H1 (cell line): ENCODE data around the gene UBE2E2. TPM values are rescaled to one million over a fixed set of nuclear protein-coding genes. Genes with fewer than 3 reads are reported as not detected.

Experiments
- CTCF ChIA-PET: fragments of 300-600 bp; sonication (Branson Sonifier 250); formaldehyde crosslinking; loops from one replicate; lab custom pipeline; 2021; ENCODE audit not compliant: partially characterized antibody; lab: Charles Lee
- POLR2A ChIA-PET: fragments of 300-600 bp; sonication (Branson Sonifier 250); formaldehyde crosslinking; loops from one replicate; lab custom pipeline; 2021; ENCODE audit warnings: inconsistent platforms; ENCODE audit not compliant: partially characterized antibody; lab: Charles Lee
- DNase-seq, 2 experiments: peaks; one replicate each; pipeline versions ENCODE4 v3.0.0 to v3.0.0-alpha.2; 2010 to 2022; ENCODE audit warnings: low spot score in 2 of 2, low read depth in 1 of 2, mixed read lengths in 1 of 2
- FAIRE-seq: peaks from 2 replicates; lab custom pipeline; 2011; peaks lifted over from hg19 to GRCh38; lab: Jason Lieb, UNC
- H2AFZ ChIP-seq: 2 replicates; pipeline ENCODE4 v1.8.1; 2012; ENCODE audit warnings: low read length, inconsistent platforms
- H2AK5ac ChIP-seq: 2 replicates; pipeline ENCODE4 v1.6.1; 2013; ENCODE audit warnings: low read depth, low read length
- H2BK120ac ChIP-seq: replicated peaks from 2 replicates; pipeline ENCODE3; 2013; ENCODE audit warnings: low read depth, low read length, inconsistent platforms
- H2BK12ac ChIP-seq: 2 replicates; pipeline ENCODE4 v1.6.1; 2013; ENCODE audit warnings: low read depth, low read length
- H2BK15ac ChIP-seq: 2 replicates; pipeline ENCODE4 v1.6.1; 2013; ENCODE audit warnings: low read length
- H2BK20ac ChIP-seq: 2 replicates; pipeline ENCODE4 v1.6.1; 2013; ENCODE audit warnings: low read length
- H2BK5ac ChIP-seq: 2 replicates; pipeline ENCODE4 v1.6.1; 2013; ENCODE audit warnings: low read depth, low read length
- H3K14ac ChIP-seq: 2 replicates; pipeline ENCODE4 v1.6.1; 2013; ENCODE audit warnings: inconsistent platforms; ENCODE audit not compliant: insufficient read length
- H3K18ac ChIP-seq: 2 replicates; pipeline ENCODE4 v1.6.1; 2013; ENCODE audit warnings: low read length; ENCODE audit errors: extremely low read depth
- H3K23ac ChIP-seq: 2 replicates; pipeline ENCODE4 v1.6.1; 2013; ENCODE audit warnings: inconsistent platforms; ENCODE audit not compliant: insufficient read length
- H3K23me2 ChIP-seq: 2 replicates; pipeline ENCODE4 v1.6.1; 2013; ENCODE audit warnings: low read depth, low read length
- H3K27ac ChIP-seq: 2 replicates; pipeline ENCODE4 v1.6.1; 2011; ENCODE audit warnings: low read depth, low read length, inconsistent platforms
- H3K27me3 ChIP-seq, 4 experiments: replicated peaks in 1 of 4; 1 replicate in 1 of 4; 2 replicates in 3 of 4; pipeline versions ENCODE4 v1.6.1 to v1.8.1; 2011 to 2013; ENCODE audit warnings: low read length in 3 of 4, mild to moderate bottlenecking in 3 of 4, inconsistent platforms in 2 of 4, mixed read lengths in 2 of 4, moderate library complexity in 1 of 4; ENCODE audit not compliant: control insufficient read depth in 3 of 4, insufficient read depth in 3 of 4; ENCODE audit errors: extremely low read depth in 1 of 4
- H3K36me3 ChIP-seq, 4 experiments: 2 replicates each; pipeline versions ENCODE4 v1.6.1 to v1.8.1; 2011 to 2013; ENCODE audit warnings: mild to moderate bottlenecking in 4 of 4, low read length in 3 of 4, moderate library complexity in 2 of 4, control low read depth in 1 of 4, inconsistent platforms in 1 of 4; ENCODE audit not compliant: insufficient read depth in 4 of 4, control insufficient read depth in 2 of 4
- H3K4ac ChIP-seq: replicated peaks from 2 replicates; pipeline ENCODE3; 2013; ENCODE audit warnings: low read length, low read depth, mixed read lengths, inconsistent platforms; ENCODE audit not compliant: insufficient read length
- H3K4me1 ChIP-seq, 4 experiments: replicated peaks in 1 of 4; 1 replicate in 1 of 4; 2 replicates in 3 of 4; pipeline versions ENCODE4 v1.6.1 to v1.8.1; 2011 to 2013; ENCODE audit warnings: low read length in 3 of 4, inconsistent platforms in 2 of 4, mixed read lengths in 1 of 4; ENCODE audit not compliant: insufficient read depth in 4 of 4, control insufficient read depth in 3 of 4
- H3K4me2 ChIP-seq, 2 experiments: 2 replicates each; pipeline versions ENCODE4 v1.6.1 to v1.8.1; 2011 to 2013; ENCODE audit warnings: low read depth in 2 of 2, low read length in 2 of 2, control low read depth in 1 of 2, inconsistent platforms in 1 of 2, mild to moderate bottlenecking in 1 of 2; ENCODE audit not compliant: insufficient read depth in 1 of 2
- H3K4me3 ChIP-seq, 4 experiments: fragments of 200-600, 300-600 bp in 1 of 4; sonication (generic), shearing (Covaris generic), sonication (Bioruptor Twin) in 1 of 4; 2 replicates each; pipeline versions ENCODE4 v1.5.1 to v1.8.1; 2011 to 2016; ENCODE audit warnings: low read length in 4 of 4, low read depth in 3 of 4, control low read depth in 2 of 4, inconsistent platforms in 2 of 4, mild to moderate bottlenecking in 2 of 4, mixed read lengths in 1 of 4, moderate library complexity in 1 of 4; ENCODE audit not compliant: insufficient read depth in 2 of 4; ENCODE audit errors: extremely low read depth in 1 of 4
- H3K56ac ChIP-seq: replicated peaks from 2 replicates; pipeline ENCODE3; 2013; ENCODE audit warnings: low read depth, mild to moderate bottlenecking, mixed read lengths, low read length, inconsistent platforms; ENCODE audit not compliant: insufficient read length
- H3K79me1 ChIP-seq: 2 replicates; pipeline ENCODE4 v1.6.1; 2013; ENCODE audit warnings: low read depth, low read length, control low read depth
- H3K79me2 ChIP-seq, 2 experiments: 2 replicates each; pipeline versions ENCODE4 v1.6.1 to v1.8.1; 2012 to 2013; ENCODE audit warnings: low read length in 2 of 2, mild to moderate bottlenecking in 2 of 2, inconsistent platforms in 1 of 2; ENCODE audit not compliant: insufficient read depth in 2 of 2, control insufficient read depth in 1 of 2
- H3K9ac ChIP-seq, 4 experiments: replicated peaks in 1 of 4; 1 replicate in 1 of 4; 2 replicates in 3 of 4; pipeline versions ENCODE4 v1.6.1 to v1.8.1; 2011 to 2013; ENCODE audit warnings: low read depth in 3 of 4, low read length in 3 of 4, control low read depth in 2 of 4, mild to moderate bottlenecking in 2 of 4, moderate library complexity in 2 of 4, inconsistent platforms in 1 of 4; ENCODE audit errors: extremely low read depth in 1 of 4
- H3K9me3 ChIP-seq, 2 experiments: 2 replicates each; pipeline versions ENCODE4 v1.6.1 to v1.8.1; 2012 to 2013; ENCODE audit warnings: mild to moderate bottlenecking in 2 of 2, moderate library complexity in 2 of 2, control low read depth in 1 of 2, inconsistent platforms in 1 of 2, low read depth in 1 of 2, low read length in 1 of 2, mixed read lengths in 1 of 2; ENCODE audit not compliant: insufficient read depth in 2 of 2
- H4K20me1 ChIP-seq, 2 experiments: replicated peaks in 1 of 2; 2 replicates each; pipeline versions ENCODE3 to v1.8.1; 2011 to 2013; ENCODE audit warnings: inconsistent platforms in 2 of 2, low read length in 2 of 2, mild to moderate bottlenecking in 1 of 2; ENCODE audit not compliant: insufficient read depth in 2 of 2, control insufficient read depth in 1 of 2
- H4K5ac ChIP-seq: 2 replicates; pipeline ENCODE4 v1.6.1; 2013; ENCODE audit warnings: low read length, low read depth, mixed read lengths, inconsistent platforms; ENCODE audit not compliant: insufficient read length
- H4K8ac ChIP-seq: 2 replicates; pipeline ENCODE4 v1.8.0; 2013; ENCODE audit warnings: mild to moderate bottlenecking, moderate library complexity, low read length, inconsistent platforms; ENCODE audit not compliant: insufficient read depth; ENCODE audit errors: extremely low read depth
- H4K91ac ChIP-seq: replicated peaks from 2 replicates; pipeline ENCODE3; 2013; ENCODE audit warnings: low read length, mixed read lengths, inconsistent platforms; ENCODE audit not compliant: insufficient read length
- WGBS, 2 experiments: shearing (Covaris generic) in 1 of 2; methylation state at CpG; one replicate each; pipeline versions ENCODE4 v1.1.6 to v1.1.7; 2013 to 2015; ENCODE audit warnings: low lambda C conversion rate in 2 of 2, mixed read lengths in 2 of 2, inconsistent platforms in 1 of 2, low coverage in 1 of 2, missing lambda C conversion rate in 1 of 2; ENCODE audit not compliant: insufficient replicate concordance in 2 of 2, insufficient coverage in 1 of 2, insufficient read length in 1 of 2; ENCODE audit errors: extremely low coverage in 1 of 2, missing lambda C conversion rate in 1 of 2; 5-methylcytosine and 5-hydroxymethylcytosine counted together
- polyA plus RNA-seq, 7 experiments: library from polyadenylated mRNA; depleted of rRNA in 3 of 7; stranded (reverse) in 5 of 7; unstranded in 2 of 7; fragments of >200 nt in 5 of 7; fragments of 200-250 nt in 2 of 7; gene quantifications; 1 replicate in 5 of 7; 2 replicates in 1 of 7; 4 replicates in 1 of 7; pipeline versions ENCODE4 v1.2.1 to v1.2.3, GENCODE V29; 2011 to 2013; ENCODE audit warnings: missing spikeins in 2 of 7, mixed read lengths in 2 of 7
- total RNA-seq: library from RNA; stranded (reverse); fragmentation: NEBNext Ultra II Directional; extraction: Animal tissue kit (Norgen Biotek cat#: 25700); gene quantifications from 2 replicates; pipeline ENCODE4 v1.2.1, GENCODE V29; 2021

The UBE2E2 gene
- total and polyA plus RNA-seq, 2 of the 8 experiments (the other 6 are each of a cell fraction or from before 2014, with no cell fraction given): 57.6 to 70.6 TPM

GRCh38 chr3:23437484-23438145, 234.5 kb downstream of the UBE2E2 start:
- Histone ChIP-seq H3K4me2 (no peak overlapping the region), H2BK12ac (no peak overlapping the region), H4K20me1 (no peaks in the 10 kb centered on the region), H3K4ac (no peak overlapping the region), H3K9ac (no peak overlapping the region), H3K27ac (no peak overlapping the region), H3K79me2 (peaks cover 0 to 3% of the 10 kb centered on the region in 2 experiments; a peak in 2 of 4 replicates), H2BK20ac (no peak overlapping the region), H3K27me3 (no peaks in the 10 kb centered on the region), H3K14ac (no peak overlapping the region), H2AK5ac (peak overlapping the region; percentile 5; the same call in 1 of the 2 replicates), H3K9me3 (no peaks in the 10 kb centered on the region), H3K4me3 (no peak overlapping the region), H2BK120ac (no peak overlapping the region), H3K79me1 (peaks cover 6% of the 10 kb centered on the region; the same call in 1 of the 2 replicates), H3K18ac (no peak overlapping the region), H3K56ac (no peak overlapping the region), H3K23ac (no peak overlapping the region), H3K23me2 (no peaks in the 10 kb centered on the region), H2BK15ac (no peak overlapping the region), H2AFZ (no peak overlapping the region), H4K8ac (no peak overlapping the region), H3K4me1 (peaks cover 0 to 13% (median 7%) of the 10 kb centered on the region in 4 experiments; a peak in 5 of 7 replicates), H4K5ac (no peak overlapping the region), H4K91ac (no peak overlapping the region), H2BK5ac (no peak overlapping the region), H3K36me3 (no peaks in the 10 kb centered on the region)
- ChIA-PET CTCF (no interaction called here), POLR2A (no interaction called here)
- WGBS, 2 experiments: 77% methylated on average over 7 of the region's 7 CpGs; no CpG with 5 or more reads in 1 of the 2 experiments
- FAIRE-seq (no peak), DNase-seq (no peak)
